AG09319 (cell line): ENCODE results near the gene LRRC4C.

Experiments
- DNase-seq: peaks from one replicate; pipeline ENCODE4 v3.0.0-alpha.2; 2010; ENCODE audit warnings: low read depth; ENCODE audit errors: extremely low read depth
- TF ChIP-seq, protein P1 (sequence below): IDR thresholded peaks from 2 replicates; pipeline ENCODE4 v1.5.1; 2011; ENCODE audit warnings: low read depth, mild to moderate bottlenecking, inconsistent platforms, low read length, moderate library complexity

The LRRC4C gene

DNA sequence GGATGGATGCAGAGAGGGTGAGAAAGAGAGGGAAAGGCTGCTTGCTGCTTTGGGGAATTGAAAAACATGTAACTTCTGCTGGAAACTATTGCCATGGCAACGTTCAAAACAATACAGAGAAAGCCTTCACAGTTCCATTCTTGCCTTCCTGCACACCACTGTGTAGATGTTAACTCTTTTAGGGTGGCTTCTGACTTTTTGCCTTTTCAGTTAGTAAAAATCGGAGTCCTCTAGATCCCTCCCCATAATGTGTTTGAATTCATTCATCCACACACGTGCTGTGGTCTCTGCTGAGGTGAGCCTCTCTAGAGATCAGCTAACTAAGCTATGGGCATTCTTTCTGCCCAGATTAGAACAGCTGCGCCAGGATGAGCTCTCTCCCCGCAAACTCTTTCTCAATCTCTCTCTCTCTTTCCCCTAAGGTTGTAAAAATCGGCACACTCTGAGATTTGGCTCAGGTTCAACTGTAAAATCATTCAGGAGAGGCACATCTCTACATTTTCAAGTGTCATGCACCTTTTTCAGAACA is 1178.3 kb downstream of the LRRC4C start:
- DNase-seq: no peak
- TF ChIP-seq, protein P1, sequence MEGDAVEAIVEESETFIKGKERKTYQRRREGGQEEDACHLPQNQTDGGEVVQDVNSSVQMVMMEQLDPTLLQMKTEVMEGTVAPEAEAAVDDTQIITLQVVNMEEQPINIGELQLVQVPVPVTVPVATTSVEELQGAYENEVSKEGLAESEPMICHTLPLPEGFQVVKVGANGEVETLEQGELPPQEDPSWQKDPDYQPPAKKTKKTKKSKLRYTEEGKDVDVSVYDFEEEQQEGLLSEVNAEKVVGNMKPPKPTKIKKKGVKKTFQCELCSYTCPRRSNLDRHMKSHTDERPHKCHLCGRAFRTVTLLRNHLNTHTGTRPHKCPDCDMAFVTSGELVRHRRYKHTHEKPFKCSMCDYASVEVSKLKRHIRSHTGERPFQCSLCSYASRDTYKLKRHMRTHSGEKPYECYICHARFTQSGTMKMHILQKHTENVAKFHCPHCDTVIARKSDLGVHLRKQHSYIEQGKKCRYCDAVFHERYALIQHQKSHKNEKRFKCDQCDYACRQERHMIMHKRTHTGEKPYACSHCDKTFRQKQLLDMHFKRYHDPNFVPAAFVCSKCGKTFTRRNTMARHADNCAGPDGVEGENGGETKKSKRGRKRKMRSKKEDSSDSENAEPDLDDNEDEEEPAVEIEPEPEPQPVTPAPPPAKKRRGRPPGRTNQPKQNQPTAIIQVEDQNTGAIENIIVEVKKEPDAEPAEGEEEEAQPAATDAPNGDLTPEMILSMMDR: no peak

DNA sequence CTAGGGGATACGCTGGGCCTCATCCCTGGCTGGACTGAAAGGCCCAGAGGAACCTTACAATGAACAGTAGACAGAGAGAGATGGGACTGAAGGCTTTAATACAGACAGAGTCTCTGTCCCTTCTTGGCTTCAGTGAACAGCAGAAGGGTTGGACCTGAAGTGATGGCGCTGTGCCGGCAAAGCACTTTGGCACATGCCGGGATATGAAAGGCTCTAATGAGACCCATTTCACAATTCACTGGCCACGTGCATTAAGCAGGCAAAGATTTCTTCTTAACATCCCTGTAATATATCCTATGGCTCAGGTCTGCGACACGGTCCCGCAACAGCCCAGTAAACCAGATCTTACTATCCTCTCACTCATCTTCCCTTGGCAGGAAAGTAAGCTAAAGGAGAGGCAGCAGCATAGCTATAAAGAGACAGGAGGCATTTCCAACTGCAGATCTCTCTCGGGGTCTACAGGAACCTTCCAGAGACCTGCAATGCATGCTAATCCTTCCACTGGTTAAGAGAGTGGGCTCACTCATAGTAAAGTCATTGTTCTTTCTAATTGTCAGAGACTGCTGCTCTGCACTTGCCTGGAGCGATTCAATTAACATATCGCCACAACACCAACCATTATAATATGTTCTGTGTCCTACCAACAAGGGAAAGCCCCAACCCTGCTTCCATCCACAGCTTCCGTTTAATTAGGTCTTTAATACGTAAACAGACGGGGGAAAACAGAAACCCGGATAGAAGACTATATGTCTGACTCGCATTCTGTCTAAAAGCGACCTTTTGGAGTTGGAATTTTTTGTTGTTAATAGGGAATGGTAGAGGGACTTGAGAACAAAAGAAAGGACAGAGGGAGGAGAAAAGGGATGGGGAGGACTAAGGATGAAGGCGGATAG is 1179.0 kb downstream of the LRRC4C start:
- TF ChIP-seq, protein P1: no peak
- DNase-seq: no peak

DNA sequence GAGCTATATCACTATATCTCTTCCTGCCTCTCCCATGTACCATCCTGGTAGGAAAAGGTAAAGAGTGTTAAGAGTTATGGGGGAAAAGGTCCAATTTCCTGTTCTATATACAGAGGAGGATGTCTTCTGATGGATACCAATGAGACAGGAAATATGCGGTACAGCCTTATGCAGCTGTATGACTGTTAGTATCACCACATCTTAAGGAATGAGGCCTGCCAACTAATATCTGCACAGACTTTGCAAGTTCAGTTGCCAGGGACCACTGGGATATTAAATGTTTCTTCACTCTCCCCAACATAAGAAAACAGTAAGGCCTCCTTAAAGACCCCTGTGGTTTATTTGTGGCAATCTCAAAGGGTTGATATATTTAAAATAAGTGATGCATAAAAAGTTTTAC is 1182.5 kb downstream of the LRRC4C start:
- DNase-seq: no peak
- TF ChIP-seq, protein P1: no peak

DNA sequence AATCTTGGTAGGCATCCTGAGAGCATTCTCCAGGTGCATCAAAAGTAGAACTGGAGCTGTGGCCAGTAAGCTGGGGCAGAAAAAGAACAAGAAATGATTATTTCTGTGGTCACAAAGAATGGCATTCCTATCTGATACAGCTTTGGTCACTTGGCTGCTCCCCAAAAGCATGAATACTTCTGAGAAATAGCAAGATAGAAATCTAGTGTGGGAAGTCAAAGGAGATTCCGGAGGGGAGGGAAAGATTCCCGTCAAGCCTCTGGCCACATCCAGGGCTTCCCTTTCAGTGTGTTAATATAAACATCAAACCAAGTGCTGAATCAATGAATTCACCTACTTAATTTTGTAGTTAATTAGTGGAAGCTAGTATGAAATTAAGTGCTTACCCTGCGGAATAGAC is 1185.4 kb downstream of the LRRC4C start:
- DNase-seq: no peak
- TF ChIP-seq, protein P1: no peak

DNA sequence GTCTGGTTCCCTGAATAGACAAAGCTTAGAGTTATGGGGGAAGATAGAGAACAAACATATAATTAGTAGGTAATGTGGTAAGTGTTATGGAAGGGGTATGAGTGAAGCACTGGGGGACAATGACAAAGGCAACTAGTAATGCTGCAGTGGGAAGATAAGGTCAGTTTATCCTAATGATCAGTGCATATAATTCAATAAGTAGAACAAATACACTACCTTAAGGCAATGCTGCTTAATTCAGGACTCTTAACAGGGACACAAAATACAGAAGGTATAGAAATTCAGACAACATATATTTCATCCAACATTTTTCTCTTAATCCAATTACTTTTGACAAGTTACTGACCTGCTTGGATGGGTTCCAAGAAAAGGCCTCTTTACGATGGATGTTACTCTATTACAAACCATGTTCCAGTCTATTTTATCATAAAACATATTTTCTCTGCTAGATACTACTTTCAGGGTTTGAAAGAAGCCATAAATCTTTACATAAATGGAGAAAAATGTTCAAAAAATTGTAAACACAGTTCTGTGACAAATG is 1186.2 kb downstream of the LRRC4C start:
- TF ChIP-seq, protein P1: no peak
- DNase-seq: no peak

DNA sequence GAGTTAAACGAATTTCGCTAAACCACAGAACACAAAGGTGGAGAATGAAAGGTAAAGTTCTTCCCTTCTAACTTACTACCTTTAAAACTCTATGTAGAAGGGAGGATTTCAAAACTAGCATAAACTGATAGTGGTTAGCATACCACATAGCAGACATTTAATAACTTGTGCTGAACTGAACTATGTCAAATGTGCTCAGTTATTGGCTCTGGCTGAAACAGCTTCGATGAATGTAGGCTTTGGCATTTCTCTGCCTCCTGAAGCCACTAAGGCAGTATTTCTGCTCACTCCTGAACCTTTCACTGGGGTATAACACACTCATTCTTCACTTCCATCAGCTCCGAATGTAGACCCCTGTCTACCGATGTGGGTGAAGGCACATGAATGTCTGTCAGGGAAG is 1188.1 kb downstream of the LRRC4C start:
- TF ChIP-seq, protein P1: no peak

DNA sequence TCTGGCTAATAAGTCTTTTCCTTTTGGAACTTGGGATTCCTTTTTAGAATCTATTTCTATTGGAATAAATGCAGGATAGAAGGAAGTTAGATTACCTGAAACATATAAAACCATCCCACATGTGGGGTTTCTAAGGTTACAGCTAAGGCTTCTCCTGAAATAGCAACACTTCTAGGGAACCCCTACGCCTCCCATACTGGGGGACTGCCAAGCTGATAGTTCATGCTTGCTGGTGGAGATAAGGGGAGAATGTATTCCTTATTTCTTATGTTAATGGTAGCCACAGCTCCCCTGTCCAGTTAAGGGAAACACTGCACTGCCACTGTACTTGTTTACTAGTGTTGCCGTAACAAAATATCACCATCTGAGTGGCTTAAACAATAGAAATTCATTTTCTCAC is 1189.6 kb downstream of the LRRC4C start:
- TF ChIP-seq, protein P1: no peak
- DNase-seq: no peak

More for the DNA sequence above, 1188.1 kb downstream of the LRRC4C start:
- no peak for DNase-seq
